Tibial nerve (tissue), 3 donors: ENCODE measurements around the gene OR6B1.

Source experiments
- POLR2A ChIP-seq, 2 donors: fragments of 450-650 bp; IDR thresholded peaks; one replicate each; pipeline ENCODE4 v1.6.1; 2017; ENCODE audit warnings: antibody characterized with exemption in 2 of 2, mild to moderate bottlenecking in 2 of 2, moderate library complexity in 2 of 2
- TF ChIP-seq, protein P1 (sequence below), 5 experiments: fragments of 200-600 bp in 3 of 5; fragments of 450-650 bp in 2 of 5; sonication (generic) in 3 of 5; IDR thresholded peaks; one replicate each; pipeline ENCODE4 v1.5.1; 2016 to 2019; ENCODE audit warnings: antibody characterized with exemption in 5 of 5, mild to moderate bottlenecking in 3 of 5, moderate library complexity in 2 of 5

DNA sequence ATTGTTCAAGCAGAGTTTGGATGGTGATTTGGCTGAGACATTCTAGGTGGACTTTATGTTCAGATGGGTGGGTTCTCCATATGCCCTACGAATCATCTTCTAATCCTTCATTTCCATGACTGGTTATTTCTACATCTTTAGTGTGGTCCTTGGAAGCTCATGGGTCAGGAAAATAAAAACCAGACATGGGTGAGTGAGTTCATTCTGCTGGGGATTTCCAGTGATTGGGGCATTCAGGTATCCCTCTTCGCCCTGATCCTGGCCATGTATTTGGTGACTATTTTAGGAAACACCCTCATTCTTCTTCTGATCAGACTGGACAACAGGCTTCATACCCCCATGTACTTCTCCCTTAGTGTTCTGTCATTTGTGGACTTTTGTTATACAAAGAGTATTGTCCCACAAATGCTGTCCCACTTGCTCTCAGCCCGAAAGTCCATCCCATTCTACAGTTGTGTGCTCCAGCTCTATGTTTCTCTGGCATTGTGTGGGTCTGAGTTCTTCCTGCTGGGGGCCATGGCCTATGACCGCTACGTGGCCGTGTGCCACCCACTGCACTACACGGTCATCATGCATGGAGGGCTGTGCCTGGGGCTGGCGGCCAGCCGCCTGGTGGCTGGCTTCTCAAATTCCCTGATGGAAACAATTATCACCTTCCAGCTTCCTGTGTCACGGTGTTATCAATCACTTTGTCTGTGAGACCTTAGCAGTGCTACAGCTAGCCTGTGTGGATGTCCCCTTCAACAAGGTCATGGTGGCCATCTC, 19.2 kb upstream of the OR6B1 start:
- TF ChIP-seq, protein P1, sequence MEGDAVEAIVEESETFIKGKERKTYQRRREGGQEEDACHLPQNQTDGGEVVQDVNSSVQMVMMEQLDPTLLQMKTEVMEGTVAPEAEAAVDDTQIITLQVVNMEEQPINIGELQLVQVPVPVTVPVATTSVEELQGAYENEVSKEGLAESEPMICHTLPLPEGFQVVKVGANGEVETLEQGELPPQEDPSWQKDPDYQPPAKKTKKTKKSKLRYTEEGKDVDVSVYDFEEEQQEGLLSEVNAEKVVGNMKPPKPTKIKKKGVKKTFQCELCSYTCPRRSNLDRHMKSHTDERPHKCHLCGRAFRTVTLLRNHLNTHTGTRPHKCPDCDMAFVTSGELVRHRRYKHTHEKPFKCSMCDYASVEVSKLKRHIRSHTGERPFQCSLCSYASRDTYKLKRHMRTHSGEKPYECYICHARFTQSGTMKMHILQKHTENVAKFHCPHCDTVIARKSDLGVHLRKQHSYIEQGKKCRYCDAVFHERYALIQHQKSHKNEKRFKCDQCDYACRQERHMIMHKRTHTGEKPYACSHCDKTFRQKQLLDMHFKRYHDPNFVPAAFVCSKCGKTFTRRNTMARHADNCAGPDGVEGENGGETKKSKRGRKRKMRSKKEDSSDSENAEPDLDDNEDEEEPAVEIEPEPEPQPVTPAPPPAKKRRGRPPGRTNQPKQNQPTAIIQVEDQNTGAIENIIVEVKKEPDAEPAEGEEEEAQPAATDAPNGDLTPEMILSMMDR (IDR thresholded peaks at IDR 0.05), result no peak
- no peak for TF ChIP-seq POLR2A (IDR thresholded peaks at IDR 0.05)
